ENCODE results near the gene RNF182. TPM values are rescaled to one million over a fixed set of nuclear protein-coding genes. Genes with fewer than 3 reads are reported as not detected.
"Not testable (repeated sequence)": the region's sequence is repeated elsewhere in the genome, so short reads cannot be mapped to it uniquely, and the experiment has no call there.

Gene RNF182
- polyA plus RNA-seq, 3 donors, result 3.2 to 3.9 (median 3.4) TPM

DNA sequence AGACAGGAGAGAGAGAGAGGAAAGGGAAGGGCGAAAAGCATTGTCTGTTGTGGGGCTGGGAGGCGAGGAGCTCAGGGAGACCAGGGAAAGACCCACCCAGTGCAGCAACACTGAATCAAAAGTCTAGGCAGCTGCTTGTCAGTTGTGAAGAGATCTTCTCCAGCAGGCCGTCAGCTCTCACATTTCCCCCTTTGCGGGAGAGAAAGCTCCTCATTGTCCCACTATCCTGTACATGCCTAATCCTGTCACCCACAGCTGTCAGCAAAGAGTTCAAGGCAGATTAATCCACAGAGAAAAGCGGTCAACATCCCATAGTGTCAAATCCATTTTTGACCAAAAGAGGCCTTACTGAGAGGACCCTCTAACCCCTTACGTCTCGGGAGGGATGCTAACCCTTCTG is 27.3 kb downstream of the RNF182 start:
- no peak for DNase-seq (ENCODE audit: low read depth in 3 of 3, low spot score in 2 of 3)

DNA sequence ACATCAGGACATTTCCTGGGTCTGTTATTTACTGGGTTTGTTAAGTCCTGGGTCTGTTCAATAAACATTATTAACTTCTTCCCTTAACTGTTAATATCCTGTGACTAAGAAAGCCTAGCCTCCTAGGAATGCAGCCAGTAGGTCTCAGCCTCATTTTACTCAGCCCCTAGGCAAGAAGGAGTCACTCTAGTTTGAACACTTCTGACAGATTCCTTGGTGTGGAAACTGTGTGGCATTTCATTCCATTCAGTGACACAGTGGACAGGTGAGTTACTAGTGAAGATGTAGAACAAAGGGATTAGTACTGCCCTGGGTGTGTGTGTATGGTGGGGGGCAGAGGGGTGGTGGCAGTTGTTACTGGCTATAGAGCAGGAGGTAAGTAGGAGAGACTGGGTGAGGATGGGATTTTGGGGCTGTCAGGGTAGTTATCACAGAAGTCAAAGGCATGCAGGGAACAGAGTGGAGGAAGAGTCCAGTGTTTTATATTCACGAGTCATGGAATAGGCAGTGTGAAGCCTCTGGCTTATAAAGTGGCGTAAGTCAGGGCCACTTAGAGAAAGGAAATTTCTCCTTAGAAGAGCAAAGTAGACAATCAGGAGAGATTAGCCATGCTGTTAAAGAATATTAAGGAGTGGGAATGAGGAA is 28.4 kb downstream of the RNF182 start:
- DNase-seq (ENCODE audit: low read depth in 3 of 3, low spot score in 2 of 3), result no peak

DNA sequence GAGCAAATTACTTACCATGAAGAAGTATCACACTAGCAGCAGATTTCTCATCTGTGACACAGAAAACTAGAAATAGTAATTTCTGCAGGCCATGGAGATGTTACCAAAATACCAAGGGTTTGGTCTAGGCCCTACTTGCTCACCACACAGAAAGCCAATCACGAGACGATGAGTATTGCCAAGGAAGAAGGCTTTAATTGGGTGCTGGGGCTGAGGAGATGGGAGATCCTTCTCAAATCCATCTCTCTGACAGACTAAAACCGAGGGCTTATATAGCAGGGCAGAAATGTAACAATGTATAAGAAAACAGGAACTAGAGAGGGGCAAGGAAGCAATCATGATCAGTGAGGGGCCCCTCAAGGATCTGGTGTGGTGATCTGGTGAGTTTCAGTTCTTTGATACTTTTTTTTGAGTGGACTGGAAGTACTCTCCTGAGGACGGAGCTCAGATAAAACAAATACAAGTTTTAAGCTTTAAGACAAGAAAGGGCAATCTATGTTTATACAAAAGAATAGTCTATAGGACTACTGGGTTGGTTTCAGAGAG is 40.9 kb downstream of the RNF182 start:
- DNase-seq (ENCODE audit: low read depth in 3 of 3, low spot score in 2 of 3), result no peak

DNA sequence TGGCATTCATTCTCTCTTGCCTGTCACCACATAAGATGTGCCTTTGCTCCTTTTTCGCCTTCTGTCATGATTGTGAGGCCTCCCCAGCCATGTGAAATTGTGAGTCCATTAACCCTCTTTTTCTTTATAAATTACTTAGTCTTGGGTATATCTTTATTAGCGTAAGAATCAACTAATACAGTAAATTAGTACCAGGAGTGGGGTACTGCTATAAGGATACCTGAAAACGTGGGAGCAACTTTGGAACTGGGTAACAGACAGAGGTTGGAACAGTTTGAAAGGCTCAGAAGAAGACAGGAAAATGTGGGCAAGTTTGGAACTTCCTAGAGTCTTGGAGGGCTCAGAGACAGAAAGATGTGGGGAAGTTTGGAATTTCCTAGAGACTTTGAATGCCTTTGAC is 46.6 kb downstream of the RNF182 start:
- no peak for DNase-seq (ENCODE audit: low read depth in 3 of 3, low spot score in 2 of 3)

DNA sequence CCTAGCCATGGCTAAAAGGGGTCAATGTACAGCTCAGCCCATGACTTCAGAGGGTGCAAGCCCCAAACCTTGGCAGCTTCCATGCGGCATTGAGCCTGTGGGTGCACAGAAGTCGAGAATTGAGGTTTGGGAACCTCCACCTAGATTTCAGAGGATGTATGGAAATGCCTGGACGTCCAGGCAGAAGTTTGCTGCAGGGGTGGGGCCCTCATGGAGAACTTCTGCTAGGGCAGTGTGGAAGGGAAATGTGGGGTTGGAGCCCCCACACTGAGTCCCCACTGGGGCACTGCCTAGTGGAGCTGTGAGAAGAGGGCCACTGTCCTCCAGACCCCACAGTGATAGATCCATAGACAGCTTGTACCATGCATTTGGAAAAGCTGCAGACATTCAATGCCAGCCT is 47.9 kb downstream of the RNF182 start:
- DNase-seq (ENCODE audit: low read depth in 3 of 3, low spot score in 2 of 3), result not testable (repeated sequence)

DNA sequence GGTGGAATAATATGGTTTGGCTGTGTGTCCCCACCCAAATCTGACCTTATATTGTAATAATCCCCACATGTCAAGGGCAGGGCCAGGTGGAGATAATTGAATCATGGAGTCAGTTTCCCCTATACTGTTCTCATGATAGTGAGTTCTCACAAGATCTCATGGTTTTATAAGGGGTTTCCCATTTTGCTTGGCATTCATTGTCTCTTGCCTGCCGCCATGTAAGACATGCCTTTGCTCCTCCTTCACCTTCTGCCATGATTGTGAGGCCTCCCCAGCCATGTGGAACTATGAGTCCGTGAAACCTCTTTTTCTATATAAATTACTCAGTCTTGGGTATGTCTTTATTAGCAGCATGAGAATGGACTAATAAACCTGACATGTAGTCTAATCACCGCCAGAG is 48.7 kb downstream of the RNF182 start:
- not testable (repeated sequence) for DNase-seq (ENCODE audit: low read depth in 3 of 3, low spot score in 2 of 3)

DNA sequence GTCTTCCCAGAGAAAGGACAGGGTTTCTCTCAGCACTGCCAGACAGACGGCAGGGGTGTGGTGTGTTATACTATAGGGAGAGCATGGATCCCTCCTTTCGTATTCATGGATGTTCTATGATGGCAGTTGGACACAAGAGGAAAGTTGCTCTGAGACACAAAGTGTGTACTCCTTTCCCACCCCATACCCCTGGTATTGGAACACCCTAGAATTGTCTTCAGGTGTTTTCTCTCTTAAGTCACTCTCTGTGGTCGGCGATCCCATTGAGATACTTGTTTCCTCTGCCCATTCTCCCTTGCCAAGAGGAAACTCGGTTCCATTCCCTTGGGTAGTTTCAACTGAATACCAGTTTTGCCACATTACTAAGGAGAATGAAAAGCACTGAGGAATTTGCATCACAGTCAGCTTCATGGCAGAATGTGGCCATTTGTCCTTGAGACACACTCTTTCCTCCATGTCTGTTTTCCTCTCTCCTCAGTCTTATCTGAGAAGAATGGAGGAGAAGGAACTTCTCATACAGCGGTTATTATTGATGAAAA is 53.4 kb downstream of the RNF182 start:
- DNase-seq (ENCODE audit: low read depth in 3 of 3, low spot score in 2 of 3), result no peak

DNA sequence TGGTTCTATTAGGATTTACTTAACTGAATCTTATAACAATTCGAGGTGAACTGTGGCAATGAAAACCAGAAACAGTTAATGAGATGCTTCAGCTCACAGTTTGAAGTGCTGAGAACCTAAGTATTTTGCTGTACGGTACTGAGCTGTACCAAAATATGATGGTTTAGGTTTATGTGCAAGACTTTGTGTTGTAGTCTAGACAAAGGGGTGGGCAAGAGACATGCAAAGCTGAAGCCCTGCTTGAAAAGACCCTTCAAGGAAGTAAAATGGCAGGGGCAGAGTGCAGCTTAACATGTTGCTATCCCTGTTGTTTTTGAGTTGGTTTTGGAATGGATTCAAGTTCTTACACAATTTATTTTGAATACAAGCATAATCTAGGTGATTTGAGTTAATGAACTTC is 54.0 kb downstream of the RNF182 start:
- no peak for DNase-seq (ENCODE audit: low read depth in 3 of 3, low spot score in 2 of 3)

DNA sequence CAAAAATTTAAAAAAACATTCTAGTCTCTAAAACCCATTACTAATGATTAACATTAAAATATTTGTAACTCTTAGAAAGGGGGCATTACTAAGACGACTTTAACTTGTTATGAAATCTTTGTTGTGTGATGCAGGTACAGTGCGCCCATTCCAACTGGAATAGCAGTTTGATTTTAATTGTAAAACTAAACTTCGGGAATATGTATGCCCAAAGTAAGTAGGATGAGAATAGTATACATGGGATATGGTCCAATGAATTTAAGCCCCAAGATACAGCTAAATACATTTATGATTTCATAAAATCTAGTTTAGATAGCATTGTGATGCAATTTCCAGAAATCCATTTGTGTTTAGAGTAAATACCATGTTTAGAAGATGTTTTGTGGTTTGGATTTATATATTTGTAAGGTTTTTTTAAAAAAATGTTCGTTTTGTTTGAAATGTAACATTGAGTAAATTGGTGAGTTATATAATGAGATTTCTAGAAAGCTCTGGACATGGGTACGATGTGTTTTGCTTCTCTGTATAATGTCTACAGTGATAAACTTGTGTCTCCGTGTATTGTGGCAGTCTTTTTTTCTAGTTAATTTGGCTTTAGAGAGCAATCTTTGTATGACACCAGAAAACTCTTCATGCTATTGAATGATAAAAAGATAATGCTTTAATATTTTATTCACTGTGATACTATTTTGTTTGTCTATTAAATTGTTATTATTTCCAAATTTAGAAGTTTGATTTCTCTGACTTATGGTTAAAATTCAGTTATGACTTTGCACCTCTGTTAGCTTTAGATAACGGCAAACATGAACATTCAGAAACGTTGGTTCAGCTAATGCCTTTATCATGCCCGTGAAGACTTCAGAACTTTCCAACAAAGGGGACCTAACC is 54.8 kb downstream of the RNF182 start:
- DNase-seq (ENCODE audit: low read depth in 3 of 3, low spot score in 2 of 3), result no peak

DNA sequence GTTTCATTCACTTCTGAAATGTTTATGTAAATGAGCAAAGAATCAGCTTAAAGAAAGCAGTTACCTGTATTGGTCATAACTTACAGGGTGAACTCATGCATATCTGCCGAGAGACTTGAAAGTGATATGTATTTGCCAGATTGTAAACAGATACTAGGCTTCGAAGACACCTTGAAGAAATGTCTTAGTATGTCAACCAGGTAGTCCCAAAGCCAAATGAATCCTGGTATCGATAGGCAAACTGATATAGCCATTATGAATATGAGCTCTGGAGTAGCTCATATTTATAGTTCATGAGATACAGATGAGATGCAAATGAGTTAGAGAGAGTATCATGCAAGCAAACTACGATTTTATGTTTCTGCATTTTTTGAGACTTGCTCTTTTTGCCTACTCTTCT is 55.8 kb downstream of the RNF182 start:
- no peak for DNase-seq (ENCODE audit: low read depth in 3 of 3, low spot score in 2 of 3)

DNA sequence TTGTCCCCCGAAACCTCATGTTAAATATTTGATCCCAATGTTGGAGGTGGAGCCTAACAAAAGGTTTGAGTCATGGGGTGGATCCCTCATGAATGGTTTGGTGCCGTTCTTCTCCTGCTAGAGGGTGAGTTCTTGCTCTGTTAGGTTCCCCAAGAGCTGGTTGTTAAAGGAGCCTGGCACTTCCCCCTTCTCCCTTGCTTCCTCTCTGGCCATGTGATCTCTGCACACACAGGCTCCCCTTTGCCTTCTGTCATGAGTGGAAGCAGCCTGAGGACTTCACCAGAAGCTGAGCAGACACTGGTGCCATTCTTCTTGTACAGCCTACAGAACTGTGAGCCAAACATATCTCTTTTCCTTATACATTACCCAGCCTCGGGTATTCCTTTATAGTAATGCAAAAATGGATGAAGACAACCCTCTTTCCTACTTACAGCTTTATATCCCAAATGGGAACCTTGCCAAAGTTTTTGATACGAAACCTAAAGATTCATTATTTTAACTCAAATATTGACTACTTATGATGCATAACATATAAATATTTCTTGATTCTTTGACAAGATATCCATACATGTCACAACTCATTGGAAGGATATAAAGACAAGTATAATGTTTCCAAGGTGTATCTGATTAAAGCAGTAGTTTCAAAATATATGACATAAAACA is 61.0 kb downstream of the RNF182 start:
- DNase-seq (ENCODE audit: low read depth in 3 of 3, low spot score in 2 of 3), result no peak

DNA sequence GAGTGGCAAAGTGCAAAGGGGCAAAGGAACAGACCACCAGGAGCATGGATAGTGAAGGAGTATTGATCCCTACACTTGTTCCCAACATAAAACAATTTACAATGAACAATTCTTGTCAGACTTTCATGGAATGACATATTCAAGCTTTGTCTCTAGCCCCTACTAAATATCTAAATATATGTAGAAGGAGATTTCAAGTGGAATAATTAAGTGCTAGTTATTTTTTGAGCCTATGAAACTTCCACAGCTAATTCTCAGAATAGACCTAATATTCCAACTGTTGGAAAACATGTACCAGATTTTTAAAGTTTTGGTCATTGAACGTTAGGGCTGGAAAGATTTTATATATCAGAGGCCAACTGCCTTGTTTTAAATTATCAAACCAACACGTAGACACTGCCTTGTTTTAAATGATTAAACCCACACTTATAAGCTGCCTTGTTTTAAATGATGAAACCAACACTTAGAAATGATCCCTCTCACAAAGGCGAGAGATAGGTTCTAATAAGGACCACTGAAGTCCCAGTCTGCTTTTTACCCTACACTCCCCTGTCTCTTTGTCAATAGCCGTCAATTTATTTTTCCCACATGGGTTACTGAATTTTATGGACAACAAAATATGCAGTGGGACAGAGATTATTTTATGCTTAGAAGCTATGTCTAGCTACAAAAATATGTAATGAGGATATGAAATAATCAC is 62.1 kb downstream of the RNF182 start:
- DNase-seq (ENCODE audit: low read depth in 3 of 3, low spot score in 2 of 3), result no peak

DNA sequence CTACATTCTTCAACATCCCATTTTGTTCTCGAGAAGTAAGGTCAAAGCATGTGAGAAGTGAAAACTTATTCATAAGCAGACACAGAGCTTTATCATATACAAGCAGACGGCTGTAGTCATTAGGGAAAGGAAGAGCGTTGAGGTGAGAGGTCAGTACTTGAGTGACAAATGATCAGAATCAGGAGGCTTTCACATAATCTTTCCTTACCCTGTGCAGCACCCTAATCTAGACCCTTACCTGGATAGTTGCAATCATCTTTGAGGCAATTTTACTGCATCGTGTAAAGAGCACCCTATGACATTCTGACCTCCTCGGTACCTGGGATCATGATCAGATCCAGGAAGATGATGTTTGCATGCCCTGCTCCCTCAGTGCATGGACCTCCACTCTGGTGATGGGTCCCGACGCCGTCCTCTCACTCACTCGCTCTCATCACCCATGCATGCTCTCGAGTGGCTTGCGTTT is 62.7 kb downstream of the RNF182 start:
- no peak for DNase-seq (ENCODE audit: low read depth in 3 of 3, low spot score in 2 of 3)

DNA sequence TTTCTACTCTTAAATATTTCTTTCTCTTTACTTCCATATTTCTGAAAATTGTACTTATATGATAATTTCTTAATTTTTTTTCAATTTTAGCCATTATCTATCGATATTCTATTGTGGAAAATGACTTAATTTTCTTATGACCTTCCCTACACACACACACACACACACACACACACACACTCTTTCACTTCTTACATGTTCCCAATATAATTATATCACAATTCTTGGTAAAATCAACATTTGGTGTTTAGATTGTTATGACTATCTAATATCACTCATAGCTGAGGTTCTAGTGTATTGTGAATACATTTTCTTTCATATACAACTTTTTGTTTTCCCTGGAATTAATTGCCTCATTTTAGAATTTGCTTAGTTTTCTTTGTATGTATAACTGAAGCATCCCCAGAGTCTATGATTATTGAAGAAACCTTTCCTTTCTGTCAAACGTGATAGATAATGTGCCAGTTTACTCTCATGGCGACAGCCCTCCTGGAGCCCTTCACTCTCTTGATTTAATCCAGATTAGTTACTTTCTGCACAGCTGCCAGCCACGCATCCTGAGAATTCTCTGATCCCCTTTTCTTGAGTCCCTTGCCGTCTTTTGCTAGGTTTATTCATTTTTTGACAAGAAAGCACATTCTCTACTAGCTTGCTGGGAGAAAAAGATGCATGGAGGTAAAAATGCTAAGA is 63.4 kb downstream of the RNF182 start:
- no peak for DNase-seq (ENCODE audit: low read depth in 3 of 3, low spot score in 2 of 3)

DNA sequence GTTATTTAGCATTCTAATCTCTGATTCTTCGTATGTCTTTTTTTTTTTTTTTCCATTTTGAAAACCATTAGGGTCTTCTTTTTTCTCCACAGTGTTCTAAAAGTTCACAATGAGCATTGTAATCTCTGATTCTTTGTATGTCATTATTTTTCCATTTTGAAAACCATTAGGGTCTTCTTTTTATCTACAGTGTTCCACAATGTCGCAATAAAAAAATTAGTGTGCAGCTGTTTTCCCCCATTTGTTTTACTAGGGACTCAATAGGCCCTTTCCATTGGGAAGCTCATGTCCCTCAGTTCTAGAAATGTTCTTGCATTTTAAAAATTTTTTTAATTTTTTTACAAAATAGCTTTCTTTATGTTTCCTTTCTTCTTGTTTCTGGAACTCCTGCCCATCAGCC is 64.2 kb downstream of the RNF182 start:
- no peak for DNase-seq (ENCODE audit: low read depth in 3 of 3, low spot score in 2 of 3)

DNA sequence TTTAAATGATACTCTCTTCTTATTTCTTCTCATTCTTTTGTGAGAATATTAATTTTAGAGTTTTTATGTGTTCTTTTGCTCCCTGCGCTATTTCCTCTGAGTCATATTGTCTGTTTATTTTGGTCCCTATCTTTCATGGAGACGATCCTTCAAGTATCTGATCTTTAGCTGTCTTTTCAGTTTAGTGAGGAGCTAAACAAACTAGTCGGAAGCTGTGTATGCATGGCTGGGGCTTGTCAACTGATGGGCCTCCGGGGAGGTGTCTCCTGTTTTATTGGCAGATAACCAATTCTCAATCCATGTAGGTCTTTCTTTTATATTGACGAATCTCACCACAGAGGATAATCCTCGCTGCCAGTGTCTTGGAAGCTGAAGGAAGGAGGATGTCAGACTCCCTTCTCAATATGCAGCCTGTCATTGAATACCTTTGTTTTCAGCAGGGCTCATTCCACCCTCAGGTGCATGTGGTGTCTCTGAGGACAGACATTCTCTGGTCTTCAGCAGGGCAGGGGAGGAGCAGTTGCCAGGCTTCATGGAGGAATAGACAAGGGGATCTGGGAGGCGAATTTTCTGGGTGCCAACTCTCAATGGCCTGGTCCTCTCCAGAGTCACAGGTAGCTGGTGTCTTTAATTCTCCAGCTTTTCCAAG is 64.9 kb downstream of the RNF182 start:
- no peak for DNase-seq (ENCODE audit: low read depth in 3 of 3, low spot score in 2 of 3)

DNA sequence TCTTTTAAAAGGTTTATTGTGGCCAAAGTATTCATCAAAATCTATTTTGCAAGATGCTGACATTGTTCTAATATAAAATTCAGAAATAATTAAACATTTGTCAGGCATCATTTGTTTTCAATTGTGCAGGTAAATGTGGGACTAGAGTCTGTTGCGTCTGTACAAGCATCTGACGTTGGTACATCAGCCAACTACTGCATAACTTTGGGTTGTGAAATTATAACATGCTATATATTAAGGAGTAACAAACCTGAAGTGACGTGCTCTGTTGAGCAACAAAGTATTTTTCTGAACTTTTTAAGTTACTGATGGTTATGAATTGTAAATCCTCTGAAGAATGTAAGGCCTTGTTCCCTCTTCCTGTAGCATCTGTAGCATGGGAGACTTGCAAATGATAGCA is 66.0 kb downstream of the RNF182 start:
- DNase-seq (ENCODE audit: low read depth in 3 of 3, low spot score in 2 of 3), result no peak

DNA sequence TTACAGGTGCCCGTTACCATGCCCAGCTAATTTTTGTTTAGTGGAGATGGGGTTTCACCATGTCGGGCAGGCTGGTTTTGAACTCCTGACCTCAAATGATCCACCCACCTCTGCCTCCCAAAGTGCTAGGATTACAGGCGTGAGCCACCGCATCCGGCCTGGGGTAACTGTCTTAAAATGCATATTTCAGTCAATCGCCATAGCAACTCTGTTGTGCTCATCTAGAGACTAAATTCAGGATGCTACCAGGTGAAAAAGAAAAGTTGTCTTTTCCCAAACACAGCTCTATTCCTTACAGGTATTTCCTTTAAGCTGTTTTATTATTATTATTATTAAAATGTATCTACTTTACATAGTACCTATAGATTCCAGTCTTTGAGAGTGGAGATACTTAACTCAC is 66.6 kb downstream of the RNF182 start:
- no peak for DNase-seq (ENCODE audit: low read depth in 3 of 3, low spot score in 2 of 3)

DNA sequence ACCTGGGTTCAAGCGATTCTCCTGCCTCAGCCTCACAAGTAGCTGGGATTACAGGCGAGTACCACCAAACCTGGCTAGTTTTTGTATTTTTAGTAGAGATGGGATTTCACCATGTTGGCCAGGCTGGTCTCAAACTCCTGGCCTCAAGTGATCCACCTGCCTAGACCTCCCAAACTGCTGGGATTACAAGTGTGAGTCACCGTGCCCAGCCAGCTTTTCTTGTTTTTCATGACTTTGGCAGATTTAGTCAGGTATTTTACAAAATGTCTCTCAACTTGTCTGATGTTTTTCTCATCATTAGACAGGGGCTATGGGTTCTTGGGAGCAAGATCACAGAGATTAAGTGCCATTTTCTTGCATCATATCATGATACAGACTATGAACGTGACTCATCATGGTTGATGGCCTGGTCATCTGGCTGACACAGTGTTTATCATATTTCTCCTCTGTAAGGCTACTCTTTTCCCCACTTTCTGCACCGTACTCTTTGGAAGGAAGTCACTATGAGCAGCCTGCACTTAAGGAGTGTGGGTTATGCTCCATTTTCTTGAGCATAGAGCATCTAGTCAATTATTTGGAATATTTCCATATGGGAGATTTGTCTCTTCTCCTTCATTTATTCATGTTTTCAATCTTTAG is 67.8 kb downstream of the RNF182 start:
- no peak for DNase-seq (ENCODE audit: low read depth in 3 of 3, low spot score in 2 of 3)
